Ramos (cell line): ENCODE data around the gene NSUN2.
"Not testable (repeated sequence)": the region's sequence is repeated elsewhere in the genome, so short reads cannot be mapped to it uniquely, and the experiment has no call there.

Experiments
- in situ Hi-C: fragments of 300-500 bp; cut with MboI; formaldehyde crosslinking; loops from one replicate; pipeline ENCODE4 v1.14.3; 2022; ENCODE audit warnings: low sequenced_read_pairs; ENCODE audit not compliant: unreplicated experiment

The NSUN2 gene

GRCh38 chr5:6585168-6585567 is 47.7 kb downstream of the NSUN2 start:
- in situ Hi-C loops, result no loop called here

- in situ Hi-C loops, result no loop called here
Measured at GRCh38 chr5:6584727-6585126, 48.1 kb downstream of the NSUN2 start.

- in situ Hi-C loops, result no loop called here
Measured at GRCh38 chr5:6584101-6584645, 48.7 kb downstream of the NSUN2 start.

- in situ Hi-C loops, result no loop called here
Measured at GRCh38 chr5:6583049-6583880, 49.6 kb downstream of the NSUN2 start.

- in situ Hi-C loops, result no loop called here
Measured at GRCh38 chr5:6582507-6583048, 50.3 kb downstream of the NSUN2 start.

GRCh38 chr5:6581559-6582426 is 51.1 kb downstream of the NSUN2 start:
- in situ Hi-C loops, result no loop called here

GRCh38 chr5:6581090-6581489 is 51.8 kb downstream of the NSUN2 start:
- in situ Hi-C loops, result no loop called here

- in situ Hi-C loops, result no loop called here
Measured at GRCh38 chr5:6579535-6579934, 53.3 kb downstream of the NSUN2 start.

GRCh38 chr5:6578676-6579343 is 54.0 kb downstream of the NSUN2 start:
- in situ Hi-C loops, result no loop called here

- in situ Hi-C loops, result no loop called here
Measured at GRCh38 chr5:6576861-6577501, 55.9 kb downstream of the NSUN2 start.

GRCh38 chr5:6574537-6575245 is 58.2 kb downstream of the NSUN2 start:
- in situ Hi-C loops, result no loop called here

GRCh38 chr5:6574111-6574510 is 58.7 kb downstream of the NSUN2 start:
- in situ Hi-C loops, result no loop called here

- in situ Hi-C loops, result no loop called here
Measured at GRCh38 chr5:6573651-6574101, 59.2 kb downstream of the NSUN2 start.

GRCh38 chr5:6572825-6573380 is 59.9 kb downstream of the NSUN2 start:
- in situ Hi-C loops, result no loop called here

GRCh38 chr5:6572086-6572824 is 60.6 kb downstream of the NSUN2 start:
- in situ Hi-C loops, result no loop called here

GRCh38 chr5:6571607-6572006 is 61.2 kb downstream of the NSUN2 start:
- in situ Hi-C loops, result not testable (repeated sequence)

GRCh38 chr5:6570530-6570929 is 62.3 kb downstream of the NSUN2 start:
- in situ Hi-C loops, result no loop called here

- in situ Hi-C loops, result no loop called here
Measured at GRCh38 chr5:6568889-6569288, 64.0 kb downstream of the NSUN2 start.
